OCI-LY3 (cell line): ENCODE measurements around the gene CPM.
"Not testable (repeated sequence)": the region's sequence is repeated elsewhere in the genome, so short reads cannot be mapped to it uniquely, and the experiment has no call there.

ENCODE experiments used
- H2AFZ ChIP-seq: fragments of 200-600, 300-600 bp; shearing (Covaris generic); 2 replicates; pipeline ENCODE4 v1.6.0; 2014; ENCODE audit warnings: antibody characterized with exemption, low read depth, low read length
- H3K27ac ChIP-seq: fragments of 200-600, 300-600 bp; sonication (generic); 2 replicates; pipeline ENCODE4 v1.5.1; 2014; ENCODE audit warnings: mild to moderate bottlenecking, low read length, moderate library complexity, mixed read lengths
- H3K27me3 ChIP-seq: fragments of 200-600, 300-600 bp; sonication (generic); 2 replicates; pipeline ENCODE4 v1.6.1; 2014; ENCODE audit warnings: low read depth, low read length, mixed read lengths
- H3K36me3 ChIP-seq: fragments of 200-600, 300-600 bp; sonication (generic); replicated peaks from 2 replicates; pipeline ENCODE3; 2014; ENCODE audit warnings: low read depth, low read length, mixed read lengths
- H3K4me1 ChIP-seq: fragments of 300-600, 200-600 bp; sonication (generic); 2 replicates; pipeline ENCODE4 v1.6.1; 2014; ENCODE audit warnings: low read length, mixed read lengths
- H3K4me2 ChIP-seq: fragments of 200-600, 300-600 bp; sonication (generic); 2 replicates; pipeline ENCODE4 v1.6.1; 2014; ENCODE audit warnings: low read length, mixed read lengths
- H3K4me3 ChIP-seq: fragments of 300-600, 200-600 bp; sonication (generic); 2 replicates; pipeline ENCODE4 v1.5.1; 2014; ENCODE audit warnings: antibody characterized with exemption, mild to moderate bottlenecking, low read length, moderate library complexity
- H3K79me2 ChIP-seq: fragments of 300-600, 200-600 bp; shearing (Covaris generic); 2 replicates; pipeline ENCODE4 v1.6.1; 2014; ENCODE audit warnings: mild to moderate bottlenecking, low read length, mixed read lengths
- H3K9ac ChIP-seq: fragments of 300-600, 200-600 bp; shearing (Covaris generic); 2 replicates; pipeline ENCODE4 v1.6.0; 2014; ENCODE audit warnings: mild to moderate bottlenecking, low read length, moderate library complexity
- H3K9me3 ChIP-seq: fragments of 200-600, 300-600 bp; shearing (Covaris generic); 2 replicates; pipeline ENCODE4 v1.6.1; 2014; ENCODE audit warnings: low read length, mixed read lengths; ENCODE audit not compliant: insufficient read depth
- H4K20me1 ChIP-seq: fragments of 200-600, 300-600 bp; sonication (generic); 2 replicates; pipeline ENCODE4 v1.6.1; 2016; ENCODE audit warnings: low read length, mixed read lengths; ENCODE audit not compliant: insufficient read depth
- CTCF ChIP-seq: fragments of 200-600, 300-600 bp; sonication (generic); IDR thresholded peaks from 2 replicates; pipeline ENCODE4 v1.5.1; 2014; ENCODE audit warnings: antibody characterized with exemption, low read length, low read depth
- EZH2phosphoT487 ChIP-seq: fragments of 200-600 bp; shearing (Covaris generic); IDR thresholded peaks from 2 replicates; pipeline ENCODE4 v1.6.1; 2018; ENCODE audit warnings: antibody characterized with exemption, mixed run types, low read depth

CPM gene

GRCh38 chr12:68815232-68815927, 117.6 kb downstream of the CPM start:
- H2AFZ ChIP-seq: no peak overlapping the region
- no peaks in the 10 kb centered on the region for H3K27me3 ChIP-seq
- peaks cover 48% of the 10 kb centered on the region for H4K20me1 ChIP-seq
- peaks cover 90% of the 10 kb centered on the region for H3K79me2 ChIP-seq
- H3K9me3 ChIP-seq: no peaks in the 10 kb centered on the region
- H3K4me3 ChIP-seq: no peak overlapping the region
- TF ChIP-seq CTCF: no peak
- no peak for TF ChIP-seq EZH2phosphoT487
- H3K4me2 ChIP-seq: no peak overlapping the region
- H3K27ac ChIP-seq: no peak overlapping the region
- no peaks in the 10 kb centered on the region for H3K4me1 ChIP-seq
- H3K36me3 ChIP-seq: peaks cover 62% of the 10 kb centered on the region
- H3K9ac ChIP-seq: no peak overlapping the region

- no peak overlapping the region for H3K4me2 ChIP-seq
- H3K9ac ChIP-seq: no peak overlapping the region
- H3K36me3 ChIP-seq: peaks cover 60% of the 10 kb centered on the region
- TF ChIP-seq EZH2phosphoT487 (no peak), CTCF (no peak)
- H3K4me1 ChIP-seq: no peaks in the 10 kb centered on the region
- no peaks in the 10 kb centered on the region for H3K27me3 ChIP-seq
- no peaks in the 10 kb centered on the region for H3K9me3 ChIP-seq
- H2AFZ ChIP-seq: no peak overlapping the region
- H3K79me2 ChIP-seq: peaks cover 92% of the 10 kb centered on the region
- H4K20me1 ChIP-seq: peaks cover 45% of the 10 kb centered on the region
- no peak overlapping the region for H3K4me3 ChIP-seq
- H3K27ac ChIP-seq: no peak overlapping the region
Measured at GRCh38 chr12:68814490-68815231, 118.3 kb downstream of the CPM start.

GRCh38 chr12:68813242-68813593, 119.8 kb downstream of the CPM start:
- no peak overlapping the region for H3K4me3 ChIP-seq
- H4K20me1 ChIP-seq: peaks cover 37% of the 10 kb centered on the region
- no peak overlapping the region for H3K4me2 ChIP-seq
- peaks cover 95% of the 10 kb centered on the region for H3K79me2 ChIP-seq
- peaks cover 58% of the 10 kb centered on the region for H3K36me3 ChIP-seq
- H3K9ac ChIP-seq: no peak overlapping the region
- H3K27ac ChIP-seq: no peak overlapping the region
- no peaks in the 10 kb centered on the region for H3K9me3 ChIP-seq
- no peak for TF ChIP-seq EZH2phosphoT487
- no peak for TF ChIP-seq CTCF
- no peak overlapping the region for H2AFZ ChIP-seq
- no peaks in the 10 kb centered on the region for H3K4me1 ChIP-seq
- H3K27me3 ChIP-seq: no peaks in the 10 kb centered on the region

GRCh38 chr12:68812553-68813241, 120.3 kb downstream of the CPM start:
- H3K27me3 ChIP-seq: no peaks in the 10 kb centered on the region
- H2AFZ ChIP-seq: no peak overlapping the region
- peaks cover 55% of the 10 kb centered on the region for H3K36me3 ChIP-seq
- H3K4me2 ChIP-seq: no peak overlapping the region
- H3K9ac ChIP-seq: no peak overlapping the region
- no peaks in the 10 kb centered on the region for H3K4me1 ChIP-seq
- H3K79me2 ChIP-seq: peaks cover 94% of the 10 kb centered on the region
- peaks cover 37% of the 10 kb centered on the region for H4K20me1 ChIP-seq
- no peaks in the 10 kb centered on the region for H3K9me3 ChIP-seq
- TF ChIP-seq EZH2phosphoT487 (no peak), CTCF (no peak)
- H3K4me3 ChIP-seq: no peak overlapping the region
- no peak overlapping the region for H3K27ac ChIP-seq

- H3K4me2 ChIP-seq: not testable (repeated sequence)
- H3K36me3 ChIP-seq: peaks cover 47% of the 10 kb centered on the region
Measured at GRCh38 chr12:68811573-68811972, 121.4 kb downstream of the CPM start.

GRCh38 chr12:68810027-68810389, 123.0 kb downstream of the CPM start:
- H3K4me1 ChIP-seq, H3K27ac ChIP-seq, H3K9ac ChIP-seq, H3K9me3 ChIP-seq, H2AFZ ChIP-seq, H3K4me2 ChIP-seq, H3K27me3 ChIP-seq: not testable (repeated sequence)
- H3K79me2 ChIP-seq: peaks cover 69% of the 10 kb centered on the region
- H3K36me3 ChIP-seq: peaks cover 37% of the 10 kb centered on the region
- peaks cover 21% of the 10 kb centered on the region for H4K20me1 ChIP-seq
- peak overlapping the region; percentile 92 for H3K4me3 ChIP-seq

More at GRCh38 chr12:68811573-68811972, 121.4 kb downstream of the CPM start:
- Histone ChIP-seq H3K79me2 (peaks cover 85% of the 10 kb centered on the region), H4K20me1 (peaks cover 32% of the 10 kb centered on the region)
- not testable (repeated sequence) for H3K9ac ChIP-seq, H3K27ac ChIP-seq, H3K27me3 ChIP-seq, H3K4me3 ChIP-seq, H2AFZ ChIP-seq, H3K4me1 ChIP-seq, H3K9me3 ChIP-seq
